HG03354 (cell line): ENCODE data around the gene TBC1D26.
"Not testable (repeated sequence)": the region's sequence is repeated elsewhere in the genome, so short reads cannot be mapped to it uniquely, and the experiment has no call there.

Source experiments
- ATAC-seq: cut with Tn5 transposase; IDR thresholded peaks from one replicate; pipeline ENCODE4 v1.9.1; 2021; ENCODE audit warnings: mild to moderate bottlenecking; ENCODE audit not compliant: unreplicated experiment, poor library complexity, severe bottlenecking

Gene TBC1D26

GRCh38 chr17:15731900-15732299 is at the start of gene TBC1D26:
TSS of gene TBC1D26 (plus strand) at chr17:15732283. CDS start at chr17:15735349, 3,066 bp downstream.
- ATAC-seq = not testable (repeated sequence)

- not testable (repeated sequence) for ATAC-seq
Observed at GRCh38 chr17:15683135-15683534, 48.9 kb upstream of the TBC1D26 start.

GRCh38 chr17:15683824-15684478 is 48.1 kb upstream of the TBC1D26 start, which contains the start of gene TRIM16:
TSS of gene TRIM16 (minus strand) at chr17:15684311. CDS start at chr17:15651609, 32,702 bp downstream.
- ATAC-seq = peak; percentile 97

- ATAC-seq = not testable (repeated sequence)
Observed at GRCh38 chr17:15687494-15687893, 44.6 kb upstream of the TBC1D26 start.

GRCh38 chr17:15698967-15699366 is 33.1 kb upstream of the TBC1D26 start:
- ATAC-seq = not testable (repeated sequence)

- ATAC-seq = peak; percentile 98
Observed at GRCh38 chr17:15699413-15699924, 32.6 kb upstream of the TBC1D26 start, which contains the start of gene ZNF286A. TSS of gene ZNF286A (plus strand) at chr17:15699752. CDS start at chr17:15700330, 578 bp downstream.

- ATAC-seq = peak; percentile 3
Observed at GRCh38 chr17:15699937-15700336, 32.1 kb upstream of the TBC1D26 start.

- not testable (repeated sequence) for ATAC-seq
Observed at GRCh38 chr17:15704239-15704638, 27.8 kb upstream of the TBC1D26 start.

- not testable (repeated sequence) for ATAC-seq
Observed at GRCh38 chr17:15704813-15705212, 27.3 kb upstream of the TBC1D26 start.

GRCh38 chr17:15708879-15709278 is 23.2 kb upstream of the TBC1D26 start:
- not testable (repeated sequence) for ATAC-seq

- ATAC-seq = not testable (repeated sequence)
Observed at GRCh38 chr17:15716601-15717563, 15.2 kb upstream of the TBC1D26 start.

- not testable (repeated sequence) for ATAC-seq
Observed at GRCh38 chr17:15730535-15730934, 1.5 kb upstream of the TBC1D26 start.

GRCh38 chr17:15733174-15733789 is 1.2 kb downstream of the TBC1D26 start:
- ATAC-seq = not testable (repeated sequence)

GRCh38 chr17:15736578-15736977 is 4.5 kb downstream of the TBC1D26 start:
- ATAC-seq = not testable (repeated sequence)

GRCh38 chr17:15738066-15738465 is 6.0 kb downstream of the TBC1D26 start:
- ATAC-seq = no peak

GRCh38 chr17:15739259-15739658 is 7.2 kb downstream of the TBC1D26 start:
- ATAC-seq = not testable (repeated sequence)

GRCh38 chr17:15740041-15740440 is 8.0 kb downstream of the TBC1D26 start:
- not testable (repeated sequence) for ATAC-seq

GRCh38 chr17:15740570-15741120 is 8.6 kb downstream of the TBC1D26 start:
- no peak for ATAC-seq

GRCh38 chr17:15741624-15742023 is 9.5 kb downstream of the TBC1D26 start:
- no peak for ATAC-seq
